AG09319 (cell line): ENCODE data around the gene HOXB6.

Source experiments
- DNase-seq: peaks from one replicate; pipeline ENCODE4 v3.0.0-alpha.2; 2010; ENCODE audit warnings: low read depth; ENCODE audit errors: extremely low read depth
- CTCF ChIP-seq: IDR thresholded peaks from 2 replicates; pipeline ENCODE4 v1.5.1; 2011; ENCODE audit warnings: low read depth, mild to moderate bottlenecking, inconsistent platforms, low read length, moderate library complexity

HOXB6 gene

GRCh38 chr17:48551596-48552465 lies 53.0 kb downstream of the HOXB6 start:
- TF ChIP-seq CTCF: no peak
- DNase-seq: no peak

- TF ChIP-seq CTCF: no peak
- DNase-seq: no peak
Observed at GRCh38 chr17:48551214-48551555, 53.6 kb downstream of the HOXB6 start.

GRCh38 chr17:48550502-48551213 lies 54.1 kb downstream of the HOXB6 start:
- no peak for TF ChIP-seq CTCF
- no peak for DNase-seq

- DNase-seq: no peak
- no peak for TF ChIP-seq CTCF
Observed at GRCh38 chr17:48549914-48550501, 54.8 kb downstream of the HOXB6 start.

GRCh38 chr17:48549281-48549630 lies 55.5 kb downstream of the HOXB6 start:
- no peak for DNase-seq
- TF ChIP-seq CTCF: no peak

- TF ChIP-seq CTCF: no peak
- no peak for DNase-seq
Observed at GRCh38 chr17:48548523-48549280, 56.1 kb downstream of the HOXB6 start.
